HG03196 (cell line): ENCODE data around the gene ZNF292.
"Not testable (repeated sequence)": the region's sequence is repeated elsewhere in the genome, so short reads cannot be mapped to it uniquely, and the experiment has no call there.

Experiments
- ATAC-seq: cut with Tn5 transposase; IDR thresholded peaks from one replicate; pipeline ENCODE4 v1.9.1; 2021; ENCODE audit not compliant: unreplicated experiment

Gene ZNF292

GRCh38 chr6:87161299-87161698 lies 5.9 kb downstream of the ZNF292 start:
- ATAC-seq = no peak

DNA sequence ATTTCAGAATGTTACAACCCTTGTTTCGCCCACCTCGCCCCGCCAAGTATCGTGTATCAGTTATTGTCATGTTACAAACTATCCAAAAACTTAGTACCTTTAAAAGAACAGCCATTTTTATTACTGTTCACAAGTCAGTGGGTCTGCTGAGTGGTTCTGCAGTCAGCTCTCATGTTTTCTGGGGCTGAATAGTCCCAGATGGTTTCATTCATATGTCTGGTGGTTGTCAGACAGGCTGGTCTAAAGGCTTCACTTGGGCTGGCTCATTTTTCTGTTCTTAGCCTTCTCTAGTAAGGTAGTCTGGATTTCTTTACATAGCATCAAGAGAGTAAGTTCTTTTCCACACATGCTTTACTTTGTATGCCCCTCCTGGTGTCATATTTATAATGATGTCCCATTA lies 8.6 kb downstream of the ZNF292 start:
- no peak for ATAC-seq

DNA sequence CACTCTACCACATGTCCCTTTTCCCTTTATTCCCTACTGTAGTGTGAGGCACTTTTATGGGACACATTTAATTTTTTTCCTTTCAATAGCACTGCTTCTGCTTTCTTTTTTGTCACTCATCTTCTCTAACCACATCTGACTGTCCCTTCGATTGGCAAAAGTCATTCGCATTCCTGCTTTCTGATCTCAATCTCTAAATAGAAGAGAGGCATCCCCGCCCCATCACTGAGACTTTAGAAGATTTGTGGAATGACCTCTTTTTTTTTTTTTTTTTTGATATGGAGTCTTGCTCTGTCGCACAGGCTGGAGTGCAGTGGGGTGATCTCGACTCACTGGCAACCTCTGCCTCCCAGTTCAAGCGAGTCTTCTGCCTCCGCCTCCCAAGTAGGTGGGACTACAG lies 9.1 kb downstream of the ZNF292 start:
- no peak for ATAC-seq

GRCh38 chr6:87165185-87165584 lies 9.8 kb downstream of the ZNF292 start:
- ATAC-seq = no peak

- no peak for ATAC-seq
These were observed 16.7 kb downstream of the ZNF292 start for GRCh38 chr6:87171938-87172633.

GRCh38 chr6:87174078-87174579 lies 18.8 kb downstream of the ZNF292 start:
- ATAC-seq = peak; percentile 49

DNA sequence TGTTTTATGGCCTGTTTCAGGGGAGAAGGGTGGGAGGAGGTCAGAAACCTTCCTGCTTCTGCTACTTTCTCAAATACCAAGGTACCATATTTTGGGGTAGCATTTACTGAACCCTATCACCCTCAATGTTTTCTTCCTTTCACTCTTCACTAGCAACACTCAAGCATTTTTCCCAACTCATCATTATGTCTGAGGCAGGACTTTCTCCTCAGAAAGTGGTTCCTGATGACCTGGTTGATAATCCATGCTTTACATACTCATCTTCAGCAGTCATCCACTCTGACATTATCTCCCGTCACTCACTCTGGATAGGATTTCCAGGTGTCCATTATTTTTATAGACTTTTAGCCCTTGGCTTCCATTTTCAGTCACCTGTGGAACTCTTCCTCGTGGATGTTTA lies 21.1 kb downstream of the ZNF292 start:
- no peak for ATAC-seq

DNA sequence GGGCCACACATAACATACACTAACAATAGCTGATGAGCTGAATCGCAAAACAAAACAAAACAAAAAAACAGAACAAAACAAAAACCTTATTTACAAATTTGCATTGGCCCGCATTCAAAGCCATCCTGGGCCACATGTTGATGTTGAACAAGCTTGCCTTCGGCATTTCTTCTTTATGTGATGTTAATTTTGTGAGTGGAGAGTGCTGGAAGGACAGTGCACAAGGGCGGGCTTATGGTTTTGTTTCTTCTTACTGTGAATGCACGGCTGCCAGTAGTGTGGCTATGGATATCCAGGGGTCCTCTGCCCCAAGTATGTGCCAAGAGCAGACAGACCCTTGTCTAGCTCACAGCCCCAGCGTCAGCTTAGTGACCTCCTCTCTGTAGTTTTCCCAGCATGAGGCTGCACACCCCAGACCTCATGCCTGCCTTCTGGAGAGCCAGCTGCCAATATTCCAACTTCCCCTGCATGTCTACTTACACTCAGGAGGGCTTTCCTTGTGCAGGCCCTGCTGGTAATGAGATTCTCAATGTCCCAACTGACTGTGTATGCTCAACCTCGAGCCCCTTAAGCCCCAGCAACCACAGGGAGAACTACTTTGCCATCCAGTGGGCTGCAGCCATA lies 24.9 kb downstream of the ZNF292 start:
- ATAC-seq = no peak

- no peak for ATAC-seq
These were observed 26.5 kb downstream of the ZNF292 start for GRCh38 chr6:87181903-87182302.

- ATAC-seq = peak; percentile 71
These were observed 27.0 kb downstream of the ZNF292 start for GRCh38 chr6:87182321-87182720.

DNA sequence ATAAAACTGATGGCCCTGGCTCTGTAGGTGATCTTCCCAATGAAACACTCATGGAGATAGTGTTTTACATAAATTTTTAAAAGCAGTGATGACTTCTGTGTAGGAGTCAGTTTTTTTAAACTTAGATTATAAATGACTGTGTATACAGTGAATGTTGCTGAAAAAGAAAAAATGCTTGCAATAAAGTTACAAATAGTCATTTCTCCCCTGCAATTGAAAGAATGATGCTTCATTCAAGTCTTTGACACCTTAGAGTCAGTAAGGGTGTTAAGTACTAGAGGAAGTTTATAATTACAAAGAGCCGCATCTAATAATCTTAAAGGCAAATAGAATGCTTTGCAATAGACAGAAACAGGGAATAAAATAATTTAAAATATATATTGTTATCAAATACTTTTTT lies 27.6 kb downstream of the ZNF292 start:
- no peak for ATAC-seq

DNA sequence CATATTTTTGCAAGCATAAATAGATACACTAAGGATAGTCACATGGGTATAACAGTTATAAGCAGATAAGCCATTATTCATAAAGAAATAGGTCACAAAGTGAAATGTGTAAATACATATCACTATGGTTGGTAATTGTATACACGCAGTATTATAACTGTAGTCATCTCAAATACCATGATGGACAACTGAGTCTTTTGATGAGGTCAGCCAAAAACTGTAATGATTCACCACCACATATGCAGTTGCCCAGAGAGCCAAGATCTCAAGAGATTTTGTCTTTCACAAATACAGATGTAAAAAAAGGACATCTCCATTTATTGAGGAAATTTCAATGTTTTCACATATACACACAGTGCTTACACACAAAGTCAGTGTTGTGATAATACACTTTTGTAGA lies 28.3 kb downstream of the ZNF292 start:
- no peak for ATAC-seq

- ATAC-seq = no peak
These were observed 29.4 kb downstream of the ZNF292 start for GRCh38 chr6:87184762-87185250.

DNA sequence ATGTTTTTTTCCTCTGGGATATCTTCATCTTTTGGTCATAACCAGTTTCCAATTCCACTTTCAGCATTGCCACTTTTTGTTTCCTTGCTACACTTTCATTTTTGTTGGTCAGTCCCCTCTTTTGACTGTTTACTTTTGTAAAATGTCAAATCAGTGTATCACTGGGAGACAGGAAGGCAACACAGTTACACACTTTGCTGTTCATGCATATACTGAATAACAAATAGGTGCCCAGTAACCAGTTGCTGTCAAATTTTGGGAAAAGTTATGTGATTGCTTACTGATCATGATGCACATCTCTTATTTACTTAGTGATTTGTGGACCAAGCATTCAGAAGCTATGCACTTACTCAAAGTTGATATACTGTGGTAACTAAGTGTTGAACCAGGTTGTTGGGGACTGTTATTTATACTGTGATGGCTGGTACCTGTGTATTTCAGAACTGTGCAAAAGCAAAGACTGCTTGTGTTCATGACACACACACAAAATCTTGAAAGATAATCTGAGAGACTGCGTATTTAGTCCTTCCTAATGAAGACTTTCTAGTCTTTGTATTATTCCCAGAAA lies 41.0 kb downstream of the ZNF292 start:
- ATAC-seq = no peak

- ATAC-seq = no peak
These were observed 42.2 kb downstream of the ZNF292 start for GRCh38 chr6:87197547-87197946.

- ATAC-seq = not testable (repeated sequence)
These were observed 42.9 kb downstream of the ZNF292 start for GRCh38 chr6:87198022-87198810.

- ATAC-seq = no peak
These were observed 44.4 kb downstream of the ZNF292 start for GRCh38 chr6:87199787-87200186.

- ATAC-seq = no peak
These were observed 45.3 kb downstream of the ZNF292 start for GRCh38 chr6:87200469-87201175.

DNA sequence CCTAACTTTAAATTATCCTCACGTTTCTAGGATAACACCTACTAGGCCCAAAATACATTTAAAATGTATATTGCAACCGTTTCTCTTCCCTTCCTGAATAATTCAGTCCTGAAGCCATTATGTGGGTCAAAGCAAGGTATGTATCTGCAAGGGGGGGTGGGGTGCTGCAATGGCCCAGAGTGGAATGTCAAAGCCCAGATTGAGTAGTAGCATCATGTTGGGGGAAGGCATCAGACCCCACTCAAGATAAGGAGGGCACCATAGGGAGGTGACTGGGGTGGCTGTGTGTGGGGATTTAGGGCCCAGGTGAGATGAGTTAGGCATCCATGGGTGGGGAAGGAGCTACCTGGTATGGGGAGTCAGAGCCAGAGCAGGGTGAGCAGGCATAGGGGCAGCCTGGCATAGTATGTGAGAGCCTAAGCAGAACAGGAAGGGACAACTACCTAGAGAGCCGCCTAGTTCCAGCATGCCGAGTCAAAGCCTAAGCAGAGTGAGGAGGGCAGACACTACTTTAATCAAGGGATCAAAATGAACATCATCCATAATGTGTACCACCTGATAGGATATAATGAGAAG lies 48.2 kb downstream of the ZNF292 start:
- no peak for ATAC-seq

GRCh38 chr6:87209812-87210211 lies 54.4 kb downstream of the ZNF292 start:
- ATAC-seq = no peak
